ENCODE measurements around the gene MT4. TPM values are rescaled to one million over a fixed set of nuclear protein-coding genes. Genes with fewer than 3 reads are reported as not detected.

MT4 gene
- total RNA-seq, 1 experiment from 2014 or later = not detected

GRCh38 chr16:56591377-56592060 lies 26.6 kb downstream of the MT4 start:
- DNase-seq = no peak
- no TSS peak for BruUV-seq (replicated peaks)
- Histone ChIP-seq H3K4me2 (ENCODE audit: low read length) (no peak overlapping the region), H3K79me2 (ENCODE audit: low read length) (no peaks in the 10 kb centered on the region), H4K20me1 (ENCODE audit: low read length) (no peaks in the 10 kb centered on the region), H3F3A (ENCODE audit: low read length, unreplicated experiment) (no peaks in the 10 kb centered on the region), H3K9me3 (ENCODE audit: low read length) (no peaks in the 10 kb centered on the region), H3K27ac (ENCODE audit: low read length) (no peak overlapping the region), H3K9ac (ENCODE audit: low read length) (no peak overlapping the region), H2AFZ (ENCODE audit: low read length) (no peak overlapping the region), H3K36me3 (ENCODE audit: low read depth, low read length) (no peaks in the 10 kb centered on the region), H3K4me3 (ENCODE audit: low read length) (no peak overlapping the region), H3K4me1 (ENCODE audit: insufficient read depth, low read length) (no peaks in the 10 kb centered on the region), H3K27me3 (ENCODE audit: low read length) (0 out of 2 replicates have a peak, but pooled peaks cover 5% of the 10 kb centered on the region), H3K9me2 (replicated peaks; ENCODE audit: low read length) (no peaks in the 10 kb centered on the region)
- CTCF ChIA-PET = no interaction called here
- no peak for TF ChIP-seq EZH2phosphoT487 (IDR thresholded peaks at IDR 0.05; ENCODE audit: borderline replicate concordance, low read length)
- TF ChIP-seq EZH2 (IDR thresholded peaks at IDR 0.05; ENCODE audit: low read length, unreplicated experiment) = no peak
- no peak for TF ChIP-seq CTCF (conservative IDR thresholded peaks at IDR 0.05; ENCODE audit: low read depth, low read length)
- no peak for ATAC-seq
- POLR2A ChIA-PET (ENCODE audit: unreplicated experiment) = interaction anchor here (0.6 kb wide), 1 partner anchor 215 kb away, joined by 4 read pairs; no protein-coding TSS in a partner anchor
- intact Hi-C loops (cut with micrococcal nuclease) = no loop called here

- no peaks in the 10 kb centered on the region for H3K4me1 ChIP-seq (ENCODE audit: insufficient read depth, low read length)
- no peaks in the 10 kb centered on the region for H3K9me3 ChIP-seq (ENCODE audit: low read length)
- no peak overlapping the region for H2AFZ ChIP-seq (ENCODE audit: low read length)
- no peak overlapping the region for H3K9ac ChIP-seq (ENCODE audit: low read length)
- ChIA-PET POLR2A (ENCODE audit: unreplicated experiment) (no interaction called here), CTCF (no interaction called here)
- TF ChIP-seq EZH2 (IDR thresholded peaks at IDR 0.05; ENCODE audit: low read length, unreplicated experiment) = no peak
- no peak for TF ChIP-seq CTCF (conservative IDR thresholded peaks at IDR 0.05; ENCODE audit: low read depth, low read length)
- no peak for TF ChIP-seq EZH2phosphoT487 (IDR thresholded peaks at IDR 0.05; ENCODE audit: borderline replicate concordance, low read length)
- H4K20me1 ChIP-seq (ENCODE audit: low read length) = no peaks in the 10 kb centered on the region
- H3F3A ChIP-seq (ENCODE audit: low read length, unreplicated experiment) = no peaks in the 10 kb centered on the region
- H3K79me2 ChIP-seq (ENCODE audit: low read length) = no peaks in the 10 kb centered on the region
- H3K9me2 ChIP-seq (replicated peaks; ENCODE audit: low read length) = no peaks in the 10 kb centered on the region
- H3K27me3 ChIP-seq (ENCODE audit: low read length) = 0 out of 2 replicates have a peak, but pooled peaks cover 5% of the 10 kb centered on the region
- no peak for ATAC-seq
- H3K27ac ChIP-seq (ENCODE audit: low read length) = no peak overlapping the region
- H3K4me3 ChIP-seq (ENCODE audit: low read length) = no peak overlapping the region
- H3K36me3 ChIP-seq (ENCODE audit: low read depth, low read length) = no peaks in the 10 kb centered on the region
- DNase-seq = no peak
- H3K4me2 ChIP-seq (ENCODE audit: low read length) = no peak overlapping the region
- no TSS peak for BruUV-seq (replicated peaks)
- intact Hi-C loops (cut with micrococcal nuclease) = no loop called here
Measured at GRCh38 chr16:56593573-56594291, 28.9 kb downstream of the MT4 start.

- no peak overlapping the region for H2AFZ ChIP-seq (ENCODE audit: low read length)
- H3K9me2 ChIP-seq (replicated peaks; ENCODE audit: low read length) = no peaks in the 10 kb centered on the region
- no peaks in the 10 kb centered on the region for H3K9me3 ChIP-seq (ENCODE audit: low read length)
- H3K36me3 ChIP-seq (ENCODE audit: low read depth, low read length) = no peaks in the 10 kb centered on the region
- no peak overlapping the region for H3K4me3 ChIP-seq (ENCODE audit: low read length)
- ChIA-PET CTCF (no interaction called here), POLR2A (ENCODE audit: unreplicated experiment) (no interaction called here)
- no peaks in the 10 kb centered on the region for H3K27me3 ChIP-seq (ENCODE audit: low read length)
- no peaks in the 10 kb centered on the region for H3F3A ChIP-seq (ENCODE audit: low read length, unreplicated experiment)
- intact Hi-C loops (cut with micrococcal nuclease) = no loop called here
- H3K27ac ChIP-seq (ENCODE audit: low read length) = no peak overlapping the region
- no peak overlapping the region for H3K4me2 ChIP-seq (ENCODE audit: low read length)
- no peaks in the 10 kb centered on the region for H4K20me1 ChIP-seq (ENCODE audit: low read length)
- TF ChIP-seq EZH2 (IDR thresholded peaks at IDR 0.05; ENCODE audit: low read length, unreplicated experiment) = no peak
- TF ChIP-seq CTCF (conservative IDR thresholded peaks at IDR 0.05; ENCODE audit: low read depth, low read length) = no peak
- no peak for TF ChIP-seq EZH2phosphoT487 (IDR thresholded peaks at IDR 0.05; ENCODE audit: borderline replicate concordance, low read length)
- no peak for ATAC-seq
- no peaks in the 10 kb centered on the region for H3K79me2 ChIP-seq (ENCODE audit: low read length)
- DNase-seq = no peak
- no peaks in the 10 kb centered on the region for H3K4me1 ChIP-seq (ENCODE audit: insufficient read depth, low read length)
- BruUV-seq (replicated peaks) = no TSS peak
- H3K9ac ChIP-seq (ENCODE audit: low read length) = no peak overlapping the region
Measured at GRCh38 chr16:56594292-56594619, 29.4 kb downstream of the MT4 start.
